ENCODE data around the gene C12orf54.

GRCh38 chr12:48545833-48546469, 63.7 kb downstream of the C12orf54 start:
- TF ChIP-seq RAD21 (IDR thresholded peaks at IDR 0.05; ENCODE audit: low read depth): no peak
- TF ChIP-seq MAX (IDR thresholded peaks at IDR 0.05): no peak
- no peak for TF ChIP-seq EP300 (IDR thresholded peaks at IDR 0.05; ENCODE audit: borderline replicate concordance)
- TF ChIP-seq TCF12 (IDR thresholded peaks at IDR 0.05; ENCODE audit: low read depth): no peak
- TF ChIP-seq YY1 (IDR thresholded peaks at IDR 0.05; ENCODE audit: low read depth): no peak
- no peak for TF ChIP-seq ZBTB7A (IDR thresholded peaks at IDR 0.05; ENCODE audit: low read depth)
